ENCODE results near the gene ZNF24.

- no peak for TF ChIP-seq EZH2 (IDR thresholded peaks at IDR 0.05; ENCODE audit: insufficient read depth, poor library complexity, severe bottlenecking)
- TF ChIP-seq EZH2phosphoT487 (IDR thresholded peaks at IDR 0.05; ENCODE audit: insufficient read depth, low read depth): no peak
Observed at GRCh38 chr18:35324926-35325655, 19.1 kb downstream of the ZNF24 start.
